GM19397 (cell line): ENCODE data around the gene CTIF.
"Not testable (repeated sequence)": the region's sequence is repeated elsewhere in the genome, so short reads cannot be mapped to it uniquely, and the experiment has no call there.

ENCODE experiments used
- ATAC-seq: cut with Tn5 transposase; IDR thresholded peaks from one replicate; pipeline ENCODE4 v1.9.1; 2021; ENCODE audit warnings: mild to moderate bottlenecking, moderate library complexity; ENCODE audit not compliant: unreplicated experiment

The CTIF gene

GRCh38 chr18:48638896-48639771, 100.3 kb downstream of the CTIF start:
- no peak for ATAC-seq

DNA sequence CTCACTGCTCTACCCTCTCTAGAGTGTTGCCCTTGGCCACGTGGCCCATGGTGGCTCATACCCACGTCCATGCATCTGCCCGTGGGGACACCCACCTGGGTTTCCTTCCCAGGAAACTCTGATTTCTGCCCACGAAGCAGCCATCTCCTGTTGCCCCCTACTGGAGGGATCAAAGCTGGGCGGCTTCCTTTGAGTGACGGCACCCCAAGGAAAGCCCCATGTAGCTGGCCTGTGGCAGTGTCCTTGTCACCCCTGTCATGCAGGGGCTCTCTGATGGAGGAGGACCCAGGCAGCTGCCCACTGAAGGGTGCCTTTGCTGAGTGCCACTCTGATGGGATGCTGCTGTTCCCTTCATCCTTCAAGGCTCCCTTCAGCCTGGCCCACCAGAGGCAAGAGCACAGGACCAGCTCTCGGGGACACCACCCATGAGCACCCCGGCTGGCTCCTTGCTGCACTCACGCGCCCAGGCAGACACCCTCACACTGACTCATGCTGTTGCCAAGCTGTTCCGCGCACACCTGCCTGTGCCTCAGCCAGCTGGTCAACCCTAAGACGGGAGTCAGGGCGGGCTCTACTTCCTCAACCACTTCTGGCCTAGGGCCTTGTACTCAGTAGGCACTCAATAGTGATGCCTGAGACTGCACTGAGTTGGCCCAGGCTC, 101.1 kb downstream of the CTIF start:
- ATAC-seq, result no peak

DNA sequence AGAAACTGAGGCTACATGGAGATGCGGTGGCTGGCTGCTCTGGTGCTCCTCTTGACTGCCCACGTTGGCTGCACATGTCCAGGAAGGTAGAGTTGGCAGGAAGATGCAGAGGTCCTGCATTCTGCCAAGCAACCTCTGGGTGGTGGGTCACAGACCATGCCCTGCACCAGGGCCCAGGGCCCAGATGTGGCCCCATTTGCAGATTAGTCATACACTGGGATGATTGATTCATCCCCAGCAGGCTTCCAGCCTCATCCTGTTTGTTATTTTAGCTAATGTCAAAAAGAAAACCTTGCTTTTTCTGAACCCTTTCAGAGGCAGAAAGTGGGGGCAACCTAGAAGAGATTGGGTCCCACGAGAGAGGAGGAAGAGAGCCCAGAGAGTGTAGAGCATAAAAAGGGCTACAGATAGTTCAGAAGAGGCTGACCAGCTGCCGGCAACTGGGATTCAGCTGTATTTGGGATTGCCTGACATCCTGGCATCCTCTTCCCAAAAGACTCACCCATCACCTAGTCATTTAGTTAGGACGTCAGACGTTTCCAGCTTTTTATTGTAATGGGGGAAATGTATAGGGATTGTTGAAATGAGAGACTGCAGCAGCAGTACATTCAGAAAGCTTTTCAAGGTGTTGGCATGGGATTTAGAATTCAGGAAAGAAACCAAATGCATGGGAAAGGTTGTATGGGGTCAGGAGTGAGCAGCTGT, 101.9 kb downstream of the CTIF start:
- ATAC-seq, result no peak

- no peak for ATAC-seq
Measured at GRCh38 chr18:48641981-48642380, 103.2 kb downstream of the CTIF start.

- ATAC-seq, result no peak
Measured at GRCh38 chr18:48642503-48642902, 103.7 kb downstream of the CTIF start.

- no peak for ATAC-seq
Measured at GRCh38 chr18:48643262-48643661, 104.4 kb downstream of the CTIF start.

- no peak for ATAC-seq
Measured at GRCh38 chr18:48644029-48644428, 105.2 kb downstream of the CTIF start.

GRCh38 chr18:48645427-48646002, 106.7 kb downstream of the CTIF start:
- no peak for ATAC-seq

- ATAC-seq, result no peak
Measured at GRCh38 chr18:48646976-48647375, 108.1 kb downstream of the CTIF start.

- ATAC-seq, result no peak
Measured at GRCh38 chr18:48649231-48649630, 110.4 kb downstream of the CTIF start.

- ATAC-seq, result not testable (repeated sequence)
Measured at GRCh38 chr18:48654591-48654990, 115.8 kb downstream of the CTIF start.

DNA sequence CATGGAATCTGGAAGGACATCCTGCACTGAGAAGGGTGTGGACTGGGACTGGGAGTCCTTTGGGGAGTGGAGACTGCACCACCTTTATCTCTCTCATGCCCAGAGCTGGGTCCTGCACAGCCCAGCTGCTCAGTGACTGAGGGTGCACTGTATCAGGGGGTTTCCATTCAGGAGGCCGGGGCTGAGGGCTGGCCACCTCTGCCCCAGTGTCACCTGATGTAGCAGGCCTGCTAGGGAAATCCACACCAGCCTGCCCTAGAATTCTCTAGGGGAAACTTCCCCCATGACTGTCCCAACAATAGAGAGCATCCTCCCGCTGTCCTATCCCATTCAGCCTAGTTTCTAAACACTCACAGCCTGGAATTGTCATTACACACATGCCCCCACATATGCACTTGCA, 116.7 kb downstream of the CTIF start:
- ATAC-seq, result no peak

- ATAC-seq, result no peak
Measured at GRCh38 chr18:48656176-48656575, 117.3 kb downstream of the CTIF start.

DNA sequence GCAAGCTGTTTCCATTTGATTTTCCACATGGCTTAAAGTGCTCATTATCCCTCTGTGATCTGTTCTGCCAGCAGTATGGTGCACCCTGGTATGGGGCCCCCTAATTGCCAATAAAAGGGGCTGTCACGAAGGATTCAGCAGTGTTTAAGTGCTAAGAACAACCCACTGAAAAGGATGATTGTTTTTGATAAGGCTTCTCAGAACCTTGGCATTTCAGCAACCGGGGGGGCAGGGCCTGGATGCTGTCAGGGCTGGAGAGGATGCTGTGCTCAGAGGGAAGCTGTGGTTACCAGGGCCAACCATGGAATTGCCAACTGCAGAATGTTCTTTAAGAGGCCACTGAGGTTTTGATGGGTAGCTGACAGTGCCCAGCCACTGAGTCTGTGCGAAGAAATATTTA, 117.8 kb downstream of the CTIF start:
- no peak for ATAC-seq

- ATAC-seq, result no peak
Measured at GRCh38 chr18:48657447-48658120, 118.8 kb downstream of the CTIF start.

DNA sequence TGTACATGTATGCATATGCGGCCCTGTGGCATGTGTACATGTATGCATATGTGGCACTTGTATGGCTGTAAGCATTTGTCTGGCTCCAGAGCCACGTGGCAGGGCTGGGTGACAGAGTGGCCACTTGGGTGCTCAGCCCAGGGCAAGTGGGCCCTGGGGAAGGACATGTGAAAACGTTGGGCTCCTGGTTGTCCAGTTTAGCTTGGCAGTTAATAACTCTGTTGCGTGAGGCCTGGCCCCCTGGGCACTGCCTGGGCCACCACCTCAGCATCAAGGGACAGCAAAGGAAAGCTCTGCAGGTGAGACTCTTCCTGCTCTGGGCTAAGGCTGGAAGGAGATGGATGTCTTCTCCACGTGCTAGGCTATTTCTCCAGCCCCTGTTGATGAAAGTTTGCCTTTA, 119.9 kb downstream of the CTIF start:
- no peak for ATAC-seq

DNA sequence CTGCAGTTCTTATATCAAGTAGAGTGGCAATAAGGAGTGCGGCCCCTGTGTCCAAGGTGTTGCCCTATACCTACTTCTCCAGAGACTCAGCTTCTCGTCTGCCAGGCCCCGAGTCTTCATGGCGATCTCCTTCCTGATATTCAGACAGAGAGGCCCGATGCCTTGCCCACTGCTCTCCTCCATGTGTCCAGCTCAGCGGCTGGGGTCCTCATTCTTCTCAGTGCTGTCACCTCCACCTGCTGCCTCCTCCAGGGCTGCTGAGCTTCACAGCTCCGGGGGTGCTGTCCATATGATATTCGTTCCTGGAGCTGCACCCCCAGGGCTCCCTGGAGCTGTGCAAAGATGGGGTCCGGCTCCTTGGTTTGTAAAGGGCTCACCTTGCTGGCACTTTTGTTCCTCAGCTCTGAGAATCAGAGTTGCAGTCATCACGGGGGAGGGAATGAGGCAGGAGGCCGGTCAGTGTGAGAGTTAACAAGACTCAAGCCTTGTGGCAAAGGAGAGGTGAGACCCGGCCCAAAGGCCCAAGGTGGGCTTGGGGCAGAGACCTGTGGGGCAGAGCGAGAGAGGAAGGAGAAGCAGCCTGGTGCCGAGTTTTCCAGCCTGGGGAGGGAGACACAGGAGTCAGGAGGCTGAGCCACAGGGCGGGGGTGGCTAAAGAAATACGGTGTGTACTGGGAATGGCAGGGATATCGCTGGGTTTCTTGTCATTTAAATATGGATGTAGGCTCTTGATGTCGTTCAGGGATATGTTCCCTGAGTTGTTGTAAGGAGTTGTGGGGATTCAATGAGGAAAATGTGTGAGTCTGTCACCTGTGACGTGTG, 120.6 kb downstream of the CTIF start:
- ATAC-seq, result no peak

GRCh38 chr18:48660346-48661228, 121.8 kb downstream of the CTIF start:
- no peak for ATAC-seq

DNA sequence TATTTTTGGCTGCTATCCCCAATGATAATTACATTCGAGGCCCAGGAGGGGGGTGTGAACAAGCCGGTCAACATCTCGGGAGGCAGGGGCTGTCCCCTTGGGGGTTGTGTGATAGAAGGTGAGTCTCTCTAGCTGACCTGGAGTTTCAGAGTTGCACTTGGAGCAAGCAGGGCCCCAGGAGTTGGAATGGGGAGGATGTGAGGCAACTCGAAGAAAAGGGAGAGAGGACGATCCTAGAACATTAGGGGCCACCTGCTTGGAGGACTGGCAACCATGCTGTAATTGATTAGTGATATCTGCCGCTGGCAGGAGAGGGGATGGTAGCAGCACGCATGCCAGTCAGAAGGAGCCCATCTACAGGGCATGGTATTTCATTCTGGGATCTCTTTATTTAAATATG, 122.6 kb downstream of the CTIF start:
- no peak for ATAC-seq
